HUDEP-2 (cell line): ENCODE measurements around the gene CALML6.
"Not testable (repeated sequence)": the region's sequence is repeated elsewhere in the genome, so short reads cannot be mapped to it uniquely, and the experiment has no call there.

Experiments used
- DNase-seq, 76 experiments: peaks; one replicate each; lab custom pipeline; 2025; ENCODE audit not compliant: unreplicated experiment in 76 of 76; lab: John Stamatoyannopoulos, UW

The CALML6 gene

DNA sequence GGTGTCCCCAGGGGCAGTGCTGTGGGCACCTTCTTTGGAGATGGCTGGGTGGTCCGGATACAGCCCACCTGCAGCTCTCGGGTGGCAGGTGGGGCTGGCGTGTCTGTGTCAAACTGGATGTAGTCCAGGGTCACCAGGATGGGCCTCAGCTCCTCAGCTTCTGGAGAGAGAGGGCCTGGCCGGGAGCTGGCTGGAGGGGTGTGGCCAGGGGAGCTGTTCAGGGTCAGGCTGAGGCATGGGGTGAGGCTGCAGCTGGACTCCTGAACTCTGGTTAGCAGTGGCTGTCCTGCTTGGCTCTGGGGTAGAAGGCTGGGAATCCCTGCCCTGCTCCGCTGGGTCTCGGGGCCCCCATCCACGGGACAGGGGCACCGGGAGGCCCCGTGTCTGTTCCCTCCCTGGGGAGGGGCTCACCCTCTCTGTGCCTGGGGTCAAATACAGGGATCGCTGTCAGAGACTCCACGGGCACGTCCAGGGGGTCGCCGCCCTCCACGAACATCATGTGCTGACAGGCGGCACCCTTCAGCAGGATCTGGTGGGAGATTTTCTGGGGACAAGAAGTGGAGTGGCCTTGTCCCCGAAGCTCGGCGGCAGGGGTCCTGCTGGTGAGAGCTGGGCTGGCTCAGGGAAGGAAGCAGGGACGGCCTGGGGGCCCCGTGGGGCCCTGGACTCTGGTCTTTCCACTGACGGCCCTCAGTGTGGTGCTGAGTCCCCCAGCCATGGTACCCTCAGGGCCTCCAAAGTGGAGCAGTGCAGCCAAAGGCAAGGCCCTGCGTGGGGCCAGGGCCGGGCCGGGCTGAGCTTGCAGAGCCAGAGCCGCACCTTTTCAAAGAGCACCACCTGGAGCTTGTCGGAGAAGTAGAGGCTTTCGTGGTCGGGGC is 8.1 kb downstream of the CALML6 start:
- no peak for DNase-seq

DNA sequence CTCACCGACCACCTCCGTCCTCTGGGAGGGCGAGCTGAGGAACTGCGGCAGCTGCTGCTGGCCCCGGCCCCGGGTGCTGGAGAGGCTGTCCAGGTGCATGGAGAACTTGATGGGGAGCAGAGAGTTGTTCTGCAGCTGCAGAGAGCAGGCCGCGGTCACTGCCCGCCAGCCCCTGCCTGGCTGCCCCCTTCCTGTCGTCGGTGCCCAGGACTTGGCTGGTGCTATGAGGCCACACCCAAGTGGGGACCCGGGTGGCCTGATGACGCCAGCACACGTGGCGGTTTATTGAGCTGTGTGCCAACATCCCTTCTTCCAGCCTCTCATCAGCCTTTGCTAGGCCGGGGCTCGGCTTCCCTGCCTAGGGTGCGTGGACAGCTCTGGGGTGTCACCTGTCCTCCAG is 9.3 kb downstream of the CALML6 start:
- DNase-seq, result no peak

- DNase-seq, result no peak
Observed at GRCh38 chr1:1924849-1925248, 9.8 kb downstream of the CALML6 start.

DNA sequence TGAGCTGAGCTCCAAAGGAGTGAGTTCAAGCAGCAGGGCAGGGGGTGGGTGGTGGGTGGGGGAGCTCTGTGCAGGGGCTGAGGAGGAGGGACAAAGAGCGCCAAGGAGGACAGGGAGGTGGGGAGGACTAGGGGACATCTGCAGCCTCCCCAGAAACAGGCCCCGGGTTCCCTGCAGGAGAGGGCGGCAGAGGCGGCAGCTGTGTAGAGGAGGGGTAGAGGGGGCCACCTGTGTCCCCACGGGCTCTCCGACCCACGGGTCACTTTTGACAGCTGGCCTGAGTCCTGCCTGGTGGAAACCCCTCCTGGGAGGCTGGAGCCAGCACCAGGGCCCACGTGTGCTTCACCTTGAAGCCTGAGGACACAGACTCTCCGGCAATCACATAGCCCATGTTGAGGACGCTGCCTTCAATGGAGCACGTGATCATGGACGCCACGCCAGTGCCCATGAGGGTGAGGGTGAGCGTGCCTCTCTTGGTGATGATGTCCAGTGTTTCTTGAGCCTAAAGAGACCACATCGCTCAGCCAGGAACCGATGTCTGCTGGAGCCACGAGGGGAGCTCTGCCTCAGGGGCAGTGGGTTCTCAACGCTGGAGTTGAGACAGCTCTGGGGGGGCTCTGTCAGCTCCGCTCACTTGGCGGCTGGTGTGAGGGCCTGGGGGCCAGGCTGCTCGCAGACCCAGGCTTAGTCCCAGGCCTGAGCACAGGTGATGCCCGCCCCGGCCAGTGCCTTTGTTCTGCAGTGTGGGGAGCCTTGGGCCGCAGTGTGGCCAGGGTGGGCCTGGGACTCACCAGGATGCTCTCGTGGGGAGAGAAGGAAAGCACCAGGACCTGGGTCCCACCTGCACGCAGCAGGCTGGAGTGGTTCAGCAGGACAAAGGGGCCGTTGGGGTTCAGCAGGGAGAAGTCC is 10.6 kb downstream of the CALML6 start:
- no peak for DNase-seq

DNA sequence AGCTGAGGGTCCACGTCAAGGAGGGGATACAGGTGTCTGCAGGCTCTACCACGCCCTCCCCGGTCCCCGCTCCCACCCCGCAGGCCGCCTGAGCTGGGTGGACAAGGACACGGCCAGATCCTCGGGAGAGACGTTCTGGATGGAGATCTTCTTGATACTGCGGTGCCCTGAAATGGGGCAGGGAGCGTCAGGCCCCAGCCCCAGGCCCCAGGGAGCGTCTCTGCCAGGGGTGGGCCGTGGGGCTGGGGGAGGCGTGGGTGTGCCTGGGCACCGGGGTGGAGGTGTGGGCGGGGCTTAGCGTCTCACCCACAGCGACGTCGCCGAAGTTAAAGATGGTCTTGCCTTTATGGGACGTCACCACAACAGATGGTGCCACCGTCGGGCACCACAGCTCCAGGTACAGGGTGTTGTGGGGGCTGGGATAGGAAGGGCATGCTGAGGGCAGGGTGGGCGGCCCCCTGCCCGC is 11.3 kb downstream of the CALML6 start:
- no peak for DNase-seq

- DNase-seq, result no peak
Observed at GRCh38 chr1:1926886-1927660, 12.0 kb downstream of the CALML6 start.

DNA sequence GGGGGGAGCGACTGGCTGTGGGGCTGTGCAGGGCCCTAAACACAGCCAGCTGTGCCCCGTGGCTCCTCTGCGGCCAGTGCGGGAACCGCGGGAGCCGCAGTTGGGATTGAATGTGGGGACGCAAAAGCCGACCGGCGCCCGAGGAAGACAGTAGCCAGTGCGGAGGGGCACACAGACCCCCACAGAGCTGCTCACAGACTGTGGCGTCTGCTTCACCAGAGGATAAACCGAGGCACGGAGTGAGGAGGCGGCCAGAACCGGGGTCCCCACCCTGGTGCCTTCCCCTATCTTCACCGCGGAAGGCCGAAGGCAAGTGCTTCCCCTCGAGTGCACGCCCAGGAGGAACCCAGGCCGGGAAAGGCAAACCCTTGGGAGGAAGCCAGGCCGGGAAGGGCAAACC is 12.7 kb downstream of the CALML6 start:
- no peak for DNase-seq

DNA sequence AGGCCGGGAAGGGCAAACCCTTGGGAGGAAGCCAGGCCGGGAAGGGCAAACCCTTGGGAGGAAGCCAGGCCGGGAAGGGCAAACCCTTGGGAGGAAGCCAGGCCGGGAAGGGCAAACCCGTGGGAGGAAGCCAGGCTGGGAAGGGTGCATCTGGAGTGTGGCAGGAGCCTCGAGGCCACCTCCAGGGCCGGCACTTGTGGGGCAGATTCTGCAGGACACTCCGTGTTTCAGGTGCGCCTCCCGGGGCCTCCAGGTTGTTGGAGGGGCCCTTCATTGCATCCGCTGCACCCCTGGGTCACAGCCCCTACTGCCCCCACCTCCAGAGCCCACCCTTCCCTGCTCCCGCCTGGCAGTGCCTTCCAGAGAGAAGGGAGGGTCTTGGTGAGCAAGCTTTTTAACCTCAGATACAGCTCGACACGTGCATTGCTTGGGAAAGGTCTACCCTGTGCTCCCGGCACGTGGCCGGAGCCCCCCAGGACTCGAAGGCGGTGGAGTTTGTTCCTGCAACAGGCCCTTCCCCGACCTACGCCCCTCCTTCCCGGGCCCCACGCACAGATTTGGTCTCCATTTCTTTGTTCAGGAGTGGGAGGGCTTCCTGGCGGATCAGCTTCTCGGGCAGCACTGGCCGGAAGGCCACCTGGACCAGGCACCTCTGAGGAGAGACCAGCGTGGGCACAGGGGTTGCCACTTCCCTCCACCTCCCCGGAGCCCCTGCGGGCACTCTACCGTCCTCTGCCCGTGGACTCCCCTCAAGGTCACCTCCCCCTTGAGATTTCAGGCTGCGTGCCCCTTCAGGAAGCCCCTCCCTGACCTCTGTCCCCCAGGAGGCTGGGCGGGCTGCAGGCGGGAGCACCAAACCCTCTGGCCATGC is 13.4 kb downstream of the CALML6 start:
- no peak for DNase-seq

GRCh38 chr1:1929102-1929638 is 14.1 kb downstream of the CALML6 start:
- DNase-seq, result no peak

GRCh38 chr1:1929639-1930545 is 14.8 kb downstream of the CALML6 start:
- DNase-seq, result no peak

- DNase-seq, result not testable (repeated sequence)
Observed at GRCh38 chr1:1934848-1935247, 19.8 kb downstream of the CALML6 start.

- no peak for DNase-seq
Observed at GRCh38 chr1:1937061-1937460, 22.0 kb downstream of the CALML6 start.

GRCh38 chr1:1937549-1938275 is 22.7 kb downstream of the CALML6 start:
- DNase-seq, result no peak

- no peak for DNase-seq
Observed at GRCh38 chr1:1938276-1938573, 23.2 kb downstream of the CALML6 start.

GRCh38 chr1:1938613-1939295 is 23.7 kb downstream of the CALML6 start:
- DNase-seq, result no peak

- no peak for DNase-seq
Observed at GRCh38 chr1:1939296-1940122, 24.4 kb downstream of the CALML6 start.

GRCh38 chr1:1940123-1940425 is 25.0 kb downstream of the CALML6 start:
- DNase-seq, result no peak
